Epidermal melanocyte (primary cell): ENCODE data around the gene AGBL1.
"Not testable (repeated sequence)": the region's sequence is repeated elsewhere in the genome, so short reads cannot be mapped to it uniquely, and the experiment has no call there.

Source experiments
- DNase-seq: peaks from one replicate; pipeline ENCODE4 v3.0.0; 2011; ENCODE audit warnings: low spot score; ENCODE audit not compliant: insufficient read length

Gene AGBL1

GRCh38 chr15:86392874-86393273 is 313.2 kb downstream of the AGBL1 start:
- DNase-seq, result no peak

- DNase-seq, result no peak
Measured at GRCh38 chr15:86394866-86395265, 315.2 kb downstream of the AGBL1 start.

GRCh38 chr15:86399041-86399954 is 319.6 kb downstream of the AGBL1 start:
- no peak for DNase-seq

- DNase-seq, result no peak
Measured at GRCh38 chr15:86403221-86403620, 323.6 kb downstream of the AGBL1 start.

- DNase-seq, result no peak
Measured at GRCh38 chr15:86403914-86404583, 324.4 kb downstream of the AGBL1 start.

- no peak for DNase-seq
Measured at GRCh38 chr15:86408261-86408660, 328.6 kb downstream of the AGBL1 start.

GRCh38 chr15:86411916-86412315 is 332.2 kb downstream of the AGBL1 start:
- no peak for DNase-seq

- DNase-seq, result no peak
Measured at GRCh38 chr15:86413191-86413590, 333.5 kb downstream of the AGBL1 start.

GRCh38 chr15:86425746-86426145 is 346.1 kb downstream of the AGBL1 start:
- DNase-seq, result no peak

- no peak for DNase-seq
Measured at GRCh38 chr15:86432861-86433260, 353.2 kb downstream of the AGBL1 start.

GRCh38 chr15:86433983-86434382 is 354.3 kb downstream of the AGBL1 start:
- no peak for DNase-seq

- DNase-seq, result no peak
Measured at GRCh38 chr15:86439614-86440013, 359.9 kb downstream of the AGBL1 start.

GRCh38 chr15:86444527-86444926 is 364.9 kb downstream of the AGBL1 start:
- DNase-seq, result no peak

- no peak for DNase-seq
Measured at GRCh38 chr15:86445579-86446252, 366.0 kb downstream of the AGBL1 start.

- no peak for DNase-seq
Measured at GRCh38 chr15:86446253-86446640, 366.6 kb downstream of the AGBL1 start.

GRCh38 chr15:86465470-86466039 is 385.9 kb downstream of the AGBL1 start:
- DNase-seq, result not testable (repeated sequence)

GRCh38 chr15:86481720-86482119 is 402.0 kb downstream of the AGBL1 start:
- DNase-seq, result no peak

- DNase-seq, result no peak
Measured at GRCh38 chr15:86483936-86484335, 404.3 kb downstream of the AGBL1 start.

GRCh38 chr15:86488046-86488445 is 408.4 kb downstream of the AGBL1 start:
- DNase-seq, result no peak

GRCh38 chr15:86489981-86490380 is 410.3 kb downstream of the AGBL1 start:
- DNase-seq, result no peak

- DNase-seq, result no peak
Measured at GRCh38 chr15:86491118-86491517, 411.4 kb downstream of the AGBL1 start.

GRCh38 chr15:86493884-86494283 is 414.2 kb downstream of the AGBL1 start:
- no peak for DNase-seq
